ENCODE data around the gene ATXN1.

Gene ATXN1

DNA sequence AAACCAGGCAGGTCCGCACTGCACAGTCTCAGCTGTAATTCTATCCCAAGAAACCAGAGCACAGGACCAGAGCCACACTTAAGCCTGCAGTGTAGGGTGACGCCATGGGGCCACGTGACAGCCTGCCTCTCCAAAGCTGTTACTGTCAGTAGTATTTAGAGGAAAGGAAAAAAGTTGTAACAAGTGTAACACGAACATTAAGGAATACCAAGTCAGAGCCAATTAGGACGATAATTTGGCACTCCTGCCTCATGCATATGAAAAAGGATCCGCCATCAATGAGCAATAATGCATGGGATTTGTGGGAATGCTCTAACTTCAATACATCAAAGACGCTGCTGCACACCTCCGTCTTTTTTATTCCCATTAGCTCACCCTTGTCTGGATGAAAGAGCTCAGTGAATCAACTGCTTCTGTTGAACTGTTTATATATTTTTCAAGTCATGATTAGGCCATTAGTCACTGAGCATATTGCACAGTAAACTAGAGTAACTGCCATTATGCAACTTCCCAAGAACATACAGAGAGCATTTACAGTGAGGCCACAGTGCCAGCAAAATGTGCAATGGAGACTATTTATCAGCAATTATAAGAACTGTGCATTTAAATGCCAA lies 79.9 kb downstream of the ATXN1 start (continued):
- TF ChIP-seq ZNF654 (tag by site-specific recombination; IDR thresholded peaks at IDR 0.05; ENCODE audit: low read depth) (no peak), ZNF561 (tag by site-specific recombination; IDR thresholded peaks at IDR 0.05; ENCODE audit: borderline replicate concordance) (peak; percentile 72; the same call in 1 of the 2 replicates), ZNF629 (tag by site-specific recombination; IDR thresholded peaks at IDR 0.05) (peak; percentile 93), ZNF777 (tag by site-specific recombination; IDR thresholded peaks at IDR 0.05; ENCODE audit: borderline replicate concordance) (no peak), GLI4 (tag by site-specific recombination; IDR thresholded peaks at IDR 0.05) (no peak), KLF7 (tag by site-specific recombination; IDR thresholded peaks at IDR 0.05; ENCODE audit: borderline replicate concordance) (no peak), ZNF660 (tag by site-specific recombination; IDR thresholded peaks at IDR 0.05) (peak; percentile 93), ZNF843 (tag by site-specific recombination; IDR thresholded peaks at IDR 0.05) (peak; percentile 79), ZBTB21 (tag by site-specific recombination; IDR thresholded peaks at IDR 0.05) (peak; percentile 82), ZNF341 (tag by site-specific recombination; IDR thresholded peaks at IDR 0.05; ENCODE audit: low read depth) (0 out of 2 replicates have a peak, but pooled peaks have one; percentile 23), ZNF621 (tag by site-specific recombination; IDR thresholded peaks at IDR 0.05) (no peak), ZNF76 (tag by site-specific recombination; IDR thresholded peaks at IDR 0.05; ENCODE audit: borderline replicate concordance, low read depth) (peak; percentile 56; the same call in 1 of the 2 replicates), ZNF830 (tag by site-specific recombination; IDR thresholded peaks at IDR 0.05; ENCODE audit: low read depth) (no peak), ZNF24 (tag by site-specific recombination; IDR thresholded peaks at IDR 0.05) (peak; percentile 97), ZNF544 (tag by site-specific recombination; IDR thresholded peaks at IDR 0.05) (no peak), ZNF670 (tag by site-specific recombination; IDR thresholded peaks at IDR 0.05; ENCODE audit: low read depth) (no peak), ZNF391 (tag by site-specific recombination; IDR thresholded peaks at IDR 0.05; ENCODE audit: borderline replicate concordance, low read depth) (peak; percentile 87; the same call in 1 of the 2 replicates), ZNF280D (tag by site-specific recombination; IDR thresholded peaks at IDR 0.05) (0 out of 2 replicates have a peak, but pooled peaks have one; percentile 24), ZNF366 (tag by site-specific recombination; conservative IDR thresholded peaks at IDR 0.05) (peak; percentile 99), ZNF645 (tag by site-specific recombination; IDR thresholded peaks at IDR 0.05) (no peak), ZNF426 (tag by site-specific recombination; IDR thresholded peaks at IDR 0.05) (no peak), ZNF423 (tag by site-specific recombination; IDR thresholded peaks at IDR 0.05) (no peak), KLF17 (tag by site-specific recombination; IDR thresholded peaks at IDR 0.05) (peak; percentile 67; the same call in 1 of the 2 replicates), KLF1 (tag by site-specific recombination; IDR thresholded peaks at IDR 0.05) (0 out of 2 replicates have a peak, but pooled peaks have one; percentile 5), SP7 (tag by site-specific recombination; IDR thresholded peaks at IDR 0.05) (peak; percentile 90)
- TF ChIP-seq, protein P1, sequence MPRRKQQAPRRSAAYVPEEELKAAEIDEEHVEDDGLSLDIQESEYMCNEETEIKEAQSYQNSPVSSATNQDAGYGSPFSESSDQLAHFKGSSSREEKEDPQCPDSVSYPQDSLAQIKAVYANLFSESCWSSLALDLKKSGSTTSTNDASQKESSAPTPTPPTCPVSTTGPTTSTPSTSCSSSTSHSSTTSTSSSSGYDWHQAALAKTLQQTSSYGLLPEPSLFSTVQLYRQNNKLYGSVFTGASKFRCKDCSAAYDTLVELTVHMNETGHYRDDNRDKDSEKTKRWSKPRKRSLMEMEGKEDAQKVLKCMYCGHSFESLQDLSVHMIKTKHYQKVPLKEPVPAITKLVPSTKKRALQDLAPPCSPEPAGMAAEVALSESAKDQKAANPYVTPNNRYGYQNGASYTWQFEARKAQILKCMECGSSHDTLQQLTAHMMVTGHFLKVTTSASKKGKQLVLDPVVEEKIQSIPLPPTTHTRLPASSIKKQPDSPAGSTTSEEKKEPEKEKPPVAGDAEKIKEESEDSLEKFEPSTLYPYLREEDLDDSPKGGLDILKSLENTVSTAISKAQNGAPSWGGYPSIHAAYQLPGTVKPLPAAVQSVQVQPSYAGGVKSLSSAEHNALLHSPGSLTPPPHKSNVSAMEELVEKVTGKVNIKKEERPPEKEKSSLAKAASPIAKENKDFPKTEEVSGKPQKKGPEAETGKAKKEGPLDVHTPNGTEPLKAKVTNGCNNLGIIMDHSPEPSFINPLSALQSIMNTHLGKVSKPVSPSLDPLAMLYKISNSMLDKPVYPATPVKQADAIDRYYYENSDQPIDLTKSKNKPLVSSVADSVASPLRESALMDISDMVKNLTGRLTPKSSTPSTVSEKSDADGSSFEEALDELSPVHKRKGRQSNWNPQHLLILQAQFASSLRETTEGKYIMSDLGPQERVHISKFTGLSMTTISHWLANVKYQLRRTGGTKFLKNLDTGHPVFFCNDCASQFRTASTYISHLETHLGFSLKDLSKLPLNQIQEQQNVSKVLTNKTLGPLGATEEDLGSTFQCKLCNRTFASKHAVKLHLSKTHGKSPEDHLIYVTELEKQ (tag by site-specific recombination; IDR thresholded peaks at IDR 0.05; ENCODE audit: borderline replicate concordance), result peak; percentile 82; the same call in 1 of the 2 replicates
- TF ChIP-seq, protein P2, sequence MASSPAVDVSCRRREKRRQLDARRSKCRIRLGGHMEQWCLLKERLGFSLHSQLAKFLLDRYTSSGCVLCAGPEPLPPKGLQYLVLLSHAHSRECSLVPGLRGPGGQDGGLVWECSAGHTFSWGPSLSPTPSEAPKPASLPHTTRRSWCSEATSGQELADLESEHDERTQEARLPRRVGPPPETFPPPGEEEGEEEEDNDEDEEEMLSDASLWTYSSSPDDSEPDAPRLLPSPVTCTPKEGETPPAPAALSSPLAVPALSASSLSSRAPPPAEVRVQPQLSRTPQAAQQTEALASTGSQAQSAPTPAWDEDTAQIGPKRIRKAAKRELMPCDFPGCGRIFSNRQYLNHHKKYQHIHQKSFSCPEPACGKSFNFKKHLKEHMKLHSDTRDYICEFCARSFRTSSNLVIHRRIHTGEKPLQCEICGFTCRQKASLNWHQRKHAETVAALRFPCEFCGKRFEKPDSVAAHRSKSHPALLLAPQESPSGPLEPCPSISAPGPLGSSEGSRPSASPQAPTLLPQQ (tag by site-specific recombination; IDR thresholded peaks at IDR 0.05), result 0 out of 2 replicates have a peak, but pooled peaks have one; percentile 43
- TF ChIP-seq, protein P3, sequence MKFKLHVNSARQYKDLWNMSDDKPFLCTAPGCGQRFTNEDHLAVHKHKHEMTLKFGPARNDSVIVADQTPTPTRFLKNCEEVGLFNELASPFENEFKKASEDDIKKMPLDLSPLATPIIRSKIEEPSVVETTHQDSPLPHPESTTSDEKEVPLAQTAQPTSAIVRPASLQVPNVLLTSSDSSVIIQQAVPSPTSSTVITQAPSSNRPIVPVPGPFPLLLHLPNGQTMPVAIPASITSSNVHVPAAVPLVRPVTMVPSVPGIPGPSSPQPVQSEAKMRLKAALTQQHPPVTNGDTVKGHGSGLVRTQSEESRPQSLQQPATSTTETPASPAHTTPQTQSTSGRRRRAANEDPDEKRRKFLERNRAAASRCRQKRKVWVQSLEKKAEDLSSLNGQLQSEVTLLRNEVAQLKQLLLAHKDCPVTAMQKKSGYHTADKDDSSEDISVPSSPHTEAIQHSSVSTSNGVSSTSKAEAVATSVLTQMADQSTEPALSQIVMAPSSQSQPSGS (tag by site-specific recombination; IDR thresholded peaks at IDR 0.05; ENCODE audit: low read depth), result peak; percentile 79
